GM12878 (cell line): ENCODE results near the gene MB. TPM values are rescaled to one million over a fixed set of nuclear protein-coding genes. Genes with fewer than 3 reads are reported as not detected.

ENCODE experiments used
- ATAC-seq: fragments of 200-7000 bp; cut with Tn5 transposase; 3 replicates; pipeline ENCODE4 v1.9.1; 2020; ENCODE audit warnings: mild to moderate bottlenecking, moderate library complexity
- BruUV-seq: library from RNA; stranded (reverse); fragments of 400-500 nt; replicated peaks from 2 replicates; lab custom pipeline; 2021; lab: Mats Ljungman, UMichigan
- CTCF ChIA-PET: fragments of 300-600 bp; sonication (Branson Sonifier 250); formaldehyde crosslinking; extraction: SDS; loops from one replicate; lab custom pipeline; 2021; ENCODE audit warnings: inconsistent platforms; lab: Yijun Ruan, JAX
- POLR2A ChIA-PET: fragments of 350-600 bp; formaldehyde crosslinking; extraction: SDS; loops from one replicate; lab custom pipeline; 2021; ENCODE audit warnings: inconsistent platforms; lab: Charles Lee
- RAD21 ChIA-PET: fragments of 300-600 bp; sonication (Branson Sonifier 250); formaldehyde crosslinking; loops from one replicate; lab custom pipeline; 2023; ENCODE audit warnings: antibody characterized with exemption; ENCODE audit not compliant: unreplicated experiment; lab: Charles Lee
- SMC1A ChIA-PET: fragments of 300-600 bp; sonication (Branson Sonifier 250); formaldehyde crosslinking; loops from one replicate; lab custom pipeline; 2023; ENCODE audit not compliant: unreplicated experiment, uncharacterized antibody; lab: Charles Lee
- DNase-seq: peaks from one replicate; pipeline ENCODE4 v3.0.0-alpha.2; 2011; ENCODE audit warnings: low read depth, low spot score
- FAIRE-seq: peaks from 3 replicates; lab custom pipeline; 2011; peaks lifted over from hg19 to GRCh38; lab: Jason Lieb, UNC
- H2AFZ ChIP-seq: 2 replicates; pipeline ENCODE4 v1.6.0; 2011; ENCODE audit warnings: low read depth, low read length, control low read depth; ENCODE audit not compliant: control insufficient read depth
- H3K27ac ChIP-seq: 2 replicates; pipeline ENCODE4 v1.5.1; 2011; ENCODE audit warnings: control low read depth; ENCODE audit not compliant: control insufficient read depth, insufficient read depth
- H3K27me3 ChIP-seq, 2 experiments: replicated peaks in 1 of 2; 2 replicates each; pipeline versions ENCODE4 v1.6.0 to v1.6.1; 2011; ENCODE audit warnings: low read length in 1 of 2; ENCODE audit not compliant: control insufficient read depth in 2 of 2, insufficient read depth in 2 of 2
- H3K36me3 ChIP-seq, 2 experiments: 2 replicates each; pipeline ENCODE4 v1.5.1; 2011; ENCODE audit warnings: low read length in 1 of 2; ENCODE audit not compliant: control insufficient read depth in 2 of 2, insufficient read depth in 2 of 2
- H3K4me1 ChIP-seq: 2 replicates; pipeline ENCODE4 v1.6.1; 2011; ENCODE audit warnings: mild to moderate bottlenecking, low read length, moderate library complexity, mixed read lengths; ENCODE audit not compliant: control insufficient read depth, insufficient read depth
- H3K4me2 ChIP-seq: 2 replicates; pipeline ENCODE4 v1.6.0; 2011; ENCODE audit warnings: control low read depth; ENCODE audit not compliant: control insufficient read depth, insufficient read depth
- H3K4me3 ChIP-seq: fragments of 200-600 bp; sonication (generic); 2 replicates; pipeline ENCODE4 v1.5.1; 2016
- H3K79me2 ChIP-seq: 2 replicates; pipeline ENCODE4 v1.6.0; 2011; ENCODE audit warnings: low read length; ENCODE audit not compliant: control insufficient read depth, insufficient read depth
- H3K9ac ChIP-seq: 2 replicates; pipeline ENCODE4 v1.8.0; 2011; ENCODE audit warnings: low read length, control low read depth, mixed read lengths; ENCODE audit not compliant: control insufficient read depth, insufficient read depth
- H3K9me3 ChIP-seq: replicated peaks from 3 replicates; pipeline ENCODE4 v1.5.1; 2011; ENCODE audit warnings: mild to moderate bottlenecking, low read length; ENCODE audit not compliant: control insufficient read depth, insufficient read depth
- H4K20me1 ChIP-seq: 2 replicates; pipeline ENCODE4 v1.6.0; 2011; ENCODE audit not compliant: control insufficient read depth, insufficient read depth
- ASH2L ChIP-seq: fragments of 300-600, 200-600 bp; sonication (generic); IDR thresholded peaks from 2 replicates; pipeline ENCODE4 v1.6.1; 2017; ENCODE audit warnings: low read depth, mild to moderate bottlenecking, borderline replicate concordance
- BRCA1 ChIP-seq: IDR thresholded peaks from 2 replicates; pipeline ENCODE4 v1.6.1; 2011; ENCODE audit warnings: low read depth, low read length, improper control_type of control experiment
- EZH2 ChIP-seq: IDR thresholded peaks from 2 replicates; pipeline ENCODE4 v1.6.1; 2012; ENCODE audit warnings: low read depth, mild to moderate bottlenecking, control low read depth, inconsistent platforms, low read length, borderline replicate concordance; ENCODE audit not compliant: control insufficient read depth
- JUND ChIP-seq: IDR thresholded peaks from 2 replicates; pipeline ENCODE4 v1.6.1; 2012; ENCODE audit warnings: low read depth, mild to moderate bottlenecking, low read length, improper control_type of control experiment, moderate library complexity
- MTA2 ChIP-seq: fragments of 450-650 bp; IDR thresholded peaks from 2 replicates; pipeline ENCODE4 v1.6.1; 2016; ENCODE audit warnings: low read depth, mild to moderate bottlenecking, moderate library complexity
- NRF1 ChIP-seq: conservative IDR thresholded peaks from 2 replicates; pipeline ENCODE4 v1.6.1; 2011; ENCODE audit warnings: mild to moderate bottlenecking, low read depth, low read length, improper control_type of control experiment
- PAX8 ChIP-seq: fragments of 450-650 bp; IDR thresholded peaks from 2 replicates; pipeline ENCODE4 v1.6.1; 2017; ENCODE audit warnings: mild to moderate bottlenecking, moderate library complexity
- POLR2AphosphoS5 ChIP-seq: IDR thresholded peaks from 2 replicates; pipeline ENCODE4 v1.6.1; 2011; ENCODE audit warnings: mild to moderate bottlenecking, low read length, inconsistent platforms
- SMAD1 ChIP-seq: fragments of 450-650 bp; IDR thresholded peaks from 2 replicates; pipeline ENCODE4 v1.6.1; 2018; ENCODE audit warnings: mild to moderate bottlenecking, low read depth; ENCODE audit not compliant: partially characterized antibody
- SMAD5 ChIP-seq: IDR thresholded peaks from 2 replicates; pipeline ENCODE4 v1.6.1; 2016; ENCODE audit warnings: antibody characterized with exemption, low read depth
- SREBF2 ChIP-seq: IDR thresholded peaks from 2 replicates; pipeline ENCODE4 v1.6.1; 2012; ENCODE audit warnings: mild to moderate bottlenecking, low read length
- SUZ12 ChIP-seq: fragments of 200-600 bp; sonication (generic); IDR thresholded peaks from one replicate; pipeline ENCODE4 v1.6.1; 2018; ENCODE audit warnings: antibody characterized with exemption, mild to moderate bottlenecking; ENCODE audit not compliant: unreplicated experiment
- YY1 ChIP-seq: IDR thresholded peaks from 2 replicates; pipeline ENCODE4 v1.6.1; 2011; ENCODE audit warnings: low read depth, mild to moderate bottlenecking, low read length
- ZBED1 ChIP-seq: IDR thresholded peaks from 2 replicates; pipeline ENCODE4 v1.6.1; 2016; ENCODE audit warnings: borderline replicate concordance
- ZNF274 ChIP-seq: IDR thresholded peaks from one replicate; pipeline ENCODE4 v1.8.0; 2011; ENCODE audit not compliant: insufficient read length, insufficient read depth
- WGBS: methylation state at CpG from one replicate; pipeline ENCODE4 v1.1.6; 2016; ENCODE audit warnings: low lambda C conversion rate; ENCODE audit not compliant: insufficient replicate concordance, insufficient coverage; ENCODE audit errors: missing lambda C conversion rate; 5-methylcytosine and 5-hydroxymethylcytosine counted together
- in situ Hi-C: fragments of 300-500 bp; cut with MboI; formaldehyde crosslinking; loops from 9 replicates; pipeline ENCODE4 v1.14.3; 2018; ENCODE audit warnings: mixed read lengths
- intact Hi-C: fragments of 100-400 bp; cut with micrococcal nuclease; formaldehyde crosslinking; loops from one replicate; pipeline ENCODE4 v1.14.2; 2022; ENCODE audit not compliant: unreplicated experiment
- polyA plus RNA-seq, 11 experiments: library from polyadenylated mRNA; depleted of rRNA in 4 of 11; unstranded in 6 of 11; stranded (reverse) in 5 of 11; fragments of >200 nt; fragmentation: Nextera tagmentation in 4 of 11; fragmentation: Illumina TruSeq in 1 of 11; extraction: Ambion mirVana in 4 of 11; extraction: Trizol in 1 of 11; gene quantifications; 1 replicate in 1 of 11; 2 replicates in 10 of 11; pipeline versions ENCODE4 v1.2.1 to v1.2.3, GENCODE V29; 2011 to 2016; ENCODE audit warnings: inconsistent platforms in 2 of 11, missing spikeins in 2 of 11, low read depth in 1 of 11
- total RNA-seq, 4 experiments: library from RNA; depleted of rRNA in 3 of 4; stranded (reverse); fragments of >200 nt in 3 of 4; fragmentation: Illumina TruSeq in 1 of 4; extraction: Trizol in 1 of 4; gene quantifications; 2 replicates each; pipeline versions ENCODE4 v1.2.1 to v1.2.3, GENCODE V29; 2013 to 2021
- TF ChIP-seq, protein P1 (sequence below): fragments of 450-650 bp; IDR thresholded peaks from 2 replicates; pipeline ENCODE4 v1.6.1; 2016; ENCODE audit warnings: mild to moderate bottlenecking

Gene MB
- total and polyA plus RNA-seq, 10 of the 15 experiments (the other 5 are each of a cell fraction or from before 2014, with no cell fraction given): 0.09 to 0.41 (median 0.23) TPM; not detected in 3

DNA sequence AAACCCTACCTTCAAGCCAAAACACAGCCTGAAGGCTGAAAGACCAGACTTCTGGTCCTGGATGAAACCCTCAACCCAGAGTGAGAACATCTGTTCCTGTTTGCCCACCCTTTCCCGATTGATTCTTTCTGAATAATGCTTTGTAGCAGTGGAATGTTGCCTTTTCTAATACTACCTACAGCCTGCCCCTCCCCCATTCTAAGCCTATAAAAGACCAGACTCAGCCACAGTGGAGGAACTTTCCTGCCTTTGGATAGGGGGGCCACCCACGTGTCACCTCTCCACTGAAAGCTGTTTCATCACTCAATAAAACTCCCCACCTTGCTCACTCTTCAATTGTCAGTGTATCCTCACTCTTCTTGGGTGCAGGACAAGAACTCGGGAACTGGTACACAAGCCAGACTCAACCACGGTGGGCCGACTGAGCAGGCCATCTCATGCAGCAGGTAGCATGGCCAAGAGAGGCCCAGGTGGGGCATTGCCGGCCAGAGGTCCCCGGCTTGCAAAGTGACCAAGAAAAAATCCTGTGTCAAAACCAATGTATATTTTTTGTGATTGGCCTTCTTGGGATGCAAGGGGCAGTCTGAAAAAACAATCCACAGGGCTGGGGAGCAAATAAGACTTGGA, 24.5 kb upstream of the MB start:
- no peak for ATAC-seq

More for the DNA sequence above, 24.5 kb upstream of the MB start:
- in situ Hi-C loops (no loop called here), intact Hi-C loops (no loop called here)
- DNase-seq: no peak
- H3K79me2 ChIP-seq: no peaks in the 10 kb centered on the region
- no peak overlapping the region for H2AFZ ChIP-seq
- SMC1A ChIA-PET: no interaction called here
- TF ChIP-seq EZH2: no peak
- no peak for TF ChIP-seq SMAD5
- no peak for TF ChIP-seq SREBF2
- TF ChIP-seq MTA2: no peak
- TF ChIP-seq SUZ12: no peak
- no peak for TF ChIP-seq YY1
- TF ChIP-seq ZBED1: no peak
- no peak for TF ChIP-seq PAX8
- TF ChIP-seq SMAD1: no peak
- TF ChIP-seq NRF1: no peak
- no peak for TF ChIP-seq POLR2AphosphoS5
- TF ChIP-seq ZNF274: no peak
- no peak for TF ChIP-seq JUND
- TF ChIP-seq BRCA1: no peak
- no peak for TF ChIP-seq ASH2L
- TF ChIP-seq, protein P1, sequence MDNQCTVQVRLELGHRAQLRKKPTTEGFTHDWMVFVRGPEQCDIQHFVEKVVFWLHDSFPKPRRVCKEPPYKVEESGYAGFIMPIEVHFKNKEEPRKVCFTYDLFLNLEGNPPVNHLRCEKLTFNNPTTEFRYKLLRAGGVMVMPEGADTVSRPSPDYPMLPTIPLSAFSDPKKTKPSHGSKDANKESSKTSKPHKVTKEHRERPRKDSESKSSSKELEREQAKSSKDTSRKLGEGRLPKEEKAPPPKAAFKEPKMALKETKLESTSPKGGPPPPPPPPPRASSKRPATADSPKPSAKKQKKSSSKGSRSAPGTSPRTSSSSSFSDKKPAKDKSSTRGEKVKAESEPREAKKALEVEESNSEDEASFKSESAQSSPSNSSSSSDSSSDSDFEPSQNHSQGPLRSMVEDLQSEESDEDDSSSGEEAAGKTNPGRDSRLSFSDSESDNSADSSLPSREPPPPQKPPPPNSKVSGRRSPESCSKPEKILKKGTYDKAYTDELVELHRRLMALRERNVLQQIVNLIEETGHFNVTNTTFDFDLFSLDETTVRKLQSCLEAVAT: no peak
- peaks cover under 1% of the 10 kb centered on the region; the same call in 1 of the 2 replicates for H3K4me1 ChIP-seq
- H4K20me1 ChIP-seq: no peaks in the 10 kb centered on the region
- no peak for FAIRE-seq
- H3K36me3 ChIP-seq: no peaks in the 10 kb centered on the region
- no peaks in the 10 kb centered on the region for H3K9me3 ChIP-seq
- CTCF ChIA-PET: interaction anchor here (1.6 kb wide), 1 partner anchor 14 kb away, joined by 3 read pairs; no protein-coding TSS in a partner anchor
- BruUV-seq: no TSS peak
- H3K9ac ChIP-seq: no peak overlapping the region
- no peaks in the 10 kb centered on the region for H3K27me3 ChIP-seq
- H3K4me3 ChIP-seq: no peak overlapping the region
- WGBS: 36% methylated on average over 7 of the region's 7 CpGs
- no peak overlapping the region for H3K4me2 ChIP-seq
- RAD21 ChIA-PET: no interaction called here
- POLR2A ChIA-PET: no interaction called here
- H3K27ac ChIP-seq: no peak overlapping the region
